ENCODE results near the gene SMYD1. TPM values are rescaled to one million over a fixed set of nuclear protein-coding genes. Genes with fewer than 3 reads are reported as not detected.

The SMYD1 gene
- total and polyA plus RNA-seq, 10 of the 15 experiments (the other 5 are each of a cell fraction or from before 2014, with no cell fraction given): 0.09 TPM; not detected in 9

DNA sequence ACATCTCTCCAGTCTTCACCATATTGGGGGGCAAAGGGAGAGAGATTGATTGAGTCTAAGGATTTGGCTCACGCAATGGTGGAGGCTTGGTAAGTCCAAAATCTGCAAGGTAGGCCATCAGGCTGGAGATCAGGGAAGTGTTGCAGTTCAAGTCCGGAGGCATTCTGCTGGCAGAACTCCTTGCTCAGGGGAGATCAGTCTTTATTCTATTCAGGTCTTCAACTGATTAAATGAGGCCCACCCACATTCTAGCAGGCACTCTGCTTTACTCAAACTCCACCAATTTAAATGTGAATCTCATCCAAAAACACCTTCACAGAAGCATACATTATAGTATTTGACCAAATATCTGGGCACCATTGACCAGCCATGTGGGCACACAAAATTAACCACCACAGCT lies 21.4 kb downstream of the SMYD1 start:
- Histone ChIP-seq H3K4me2 (ENCODE audit: control insufficient read depth, insufficient read depth) (no peak overlapping the region), H3K36me3 (ENCODE audit: control insufficient read depth in 2 of 2, insufficient read depth in 2 of 2, low read length in 1 of 2) (no peaks in the 10 kb centered on the region), H3K4me1 (ENCODE audit: control insufficient read depth, insufficient read depth, low read length) (no peaks in the 10 kb centered on the region), H3K9me3 (replicated peaks; ENCODE audit: control insufficient read depth, insufficient read depth, low read length) (no peaks in the 10 kb centered on the region), H3K27me3 (replicated peaks in 1 of 2; ENCODE audit: control insufficient read depth in 2 of 2, insufficient read depth in 2 of 2, low read length in 1 of 2) (no peaks in the 10 kb centered on the region; a peak in 2 of 4 replicates), H3K9ac (ENCODE audit: control insufficient read depth, insufficient read depth, low read length) (no peak overlapping the region), H3K79me2 (ENCODE audit: control insufficient read depth, insufficient read depth, low read length) (no peaks in the 10 kb centered on the region), H4K20me1 (ENCODE audit: control insufficient read depth, insufficient read depth) (no peaks in the 10 kb centered on the region), H3K4me3 (no peak overlapping the region), H3K27ac (ENCODE audit: control insufficient read depth, insufficient read depth) (no peak overlapping the region), H2AFZ (ENCODE audit: control insufficient read depth, low read depth, low read length) (no peak overlapping the region)
- DNase-seq (ENCODE audit: low read depth, low spot score) (no peak), FAIRE-seq (no peak), ATAC-seq (no peak)
- CTCF ChIA-PET: interaction anchor here (1.3 kb wide), 1 partner anchor 29 kb away, joined by 5 read pairs; no protein-coding TSS in a partner anchor
- BruUV-seq (replicated peaks): no TSS peak
- in situ Hi-C loops (cut with MboI): no loop called here
- WGBS (ENCODE audit: insufficient coverage, insufficient replicate concordance, low lambda C conversion rate, missing lambda C conversion rate): 83% methylated on average over 2 of the region's 2 CpGs
- intact Hi-C loops (cut with micrococcal nuclease; ENCODE audit: unreplicated experiment): no loop called here
- RAD21 ChIA-PET (ENCODE audit: unreplicated experiment): no interaction called here
- POLR2A ChIA-PET: no interaction called here
- SMC1A ChIA-PET (ENCODE audit: uncharacterized antibody, unreplicated experiment): interaction anchor here (0.7 kb wide), 1 partner anchor 20 kb away, joined by 3 read pairs; no protein-coding TSS in a partner anchor
- TF ChIP-seq ZBTB4 (CRISPR knock-in tag; IDR thresholded peaks at IDR 0.05): no peak
- no peak for TF ChIP-seq PRDM15 (CRISPR knock-in tag; IDR thresholded peaks at IDR 0.05)
- TF ChIP-seq ETV6 (conservative IDR thresholded peaks at IDR 0.05 in 1 of 2, IDR thresholded peaks at IDR 0.05 in 1 of 2; ENCODE audit: borderline replicate concordance in 1 of 2, low read depth in 1 of 2): no peak
- TF ChIP-seq MXI1 (IDR thresholded peaks at IDR 0.05; ENCODE audit: low read depth, low read length): no peak
- no peak for TF ChIP-seq ZBTB40 (IDR thresholded peaks at IDR 0.05; ENCODE audit: borderline replicate concordance)
- TF ChIP-seq SRF (IDR thresholded peaks at IDR 0.05; ENCODE audit: low read depth in 2 of 2, low read length in 2 of 2): no peak
- TF ChIP-seq, protein P1, sequence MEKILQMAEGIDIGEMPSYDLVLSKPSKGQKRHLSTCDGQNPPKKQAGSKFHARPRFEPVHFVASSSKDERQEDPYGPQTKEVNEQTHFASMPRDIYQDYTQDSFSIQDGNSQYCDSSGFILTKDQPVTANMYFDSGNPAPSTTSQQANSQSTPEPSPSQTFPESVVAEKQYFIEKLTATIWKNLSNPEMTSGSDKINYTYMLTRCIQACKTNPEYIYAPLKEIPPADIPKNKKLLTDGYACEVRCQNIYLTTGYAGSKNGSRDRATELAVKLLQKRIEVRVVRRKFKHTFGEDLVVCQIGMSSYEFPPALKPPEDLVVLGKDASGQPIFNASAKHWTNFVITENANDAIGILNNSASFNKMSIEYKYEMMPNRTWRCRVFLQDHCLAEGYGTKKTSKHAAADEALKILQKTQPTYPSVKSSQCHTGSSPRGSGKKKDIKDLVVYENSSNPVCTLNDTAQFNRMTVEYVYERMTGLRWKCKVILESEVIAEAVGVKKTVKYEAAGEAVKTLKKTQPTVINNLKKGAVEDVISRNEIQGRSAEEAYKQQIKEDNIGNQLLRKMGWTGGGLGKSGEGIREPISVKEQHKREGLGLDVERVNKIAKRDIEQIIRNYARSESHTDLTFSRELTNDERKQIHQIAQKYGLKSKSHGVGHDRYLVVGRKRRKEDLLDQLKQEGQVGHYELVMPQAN (conservative IDR thresholded peaks at IDR 0.05): no peak
- TF ChIP-seq IKZF1 (conservative IDR thresholded peaks at IDR 0.05): no peak
- no peak for TF ChIP-seq POU2F2 (IDR thresholded peaks at IDR 0.05; ENCODE audit: borderline replicate concordance, low read depth, low read length)
- no peak for TF ChIP-seq ZSCAN29 (IDR thresholded peaks at IDR 0.05)

All from GM12878 (cell line).